GM19035 (cell line): Measurements from ENCODE around the gene RFX2.
A peak's percentile ranks its signal among the peaks of the same experiment; 100 is the strongest.
"Not testable (repeated sequence)": the region's sequence is repeated elsewhere in the genome, so short reads cannot be mapped to it uniquely, and the experiment has no call there.

Experiments
- ATAC-seq: cut with Tn5 transposase; IDR thresholded peaks from one replicate; pipeline ENCODE4 v1.9.1; 2021; ENCODE audit not compliant: unreplicated experiment

RFX2 gene

GRCh38 chr19:5993648-5994358 is 116.5 kb downstream of the RFX2 start:
- ATAC-seq = no peak

GRCh38 chr19:5993201-5993600 is 117.1 kb downstream of the RFX2 start:
- ATAC-seq = no peak

- ATAC-seq = no peak
Observed at GRCh38 chr19:5992756-5993155, 117.5 kb downstream of the RFX2 start.

- ATAC-seq = no peak
Observed at GRCh38 chr19:5991244-5991838, 119.0 kb downstream of the RFX2 start.

GRCh38 chr19:5990289-5990797 is 120.0 kb downstream of the RFX2 start:
- ATAC-seq = no peak

GRCh38 chr19:5989388-5990074 is 120.8 kb downstream of the RFX2 start:
- no peak for ATAC-seq

GRCh38 chr19:5988517-5989387 is 121.5 kb downstream of the RFX2 start:
- no peak for ATAC-seq

GRCh38 chr19:5987077-5987818 is 123.1 kb downstream of the RFX2 start:
- ATAC-seq = no peak

- ATAC-seq = not testable (repeated sequence)
Observed at GRCh38 chr19:5985837-5986236, 124.5 kb downstream of the RFX2 start.

GRCh38 chr19:5985098-5985783 is 125.1 kb downstream of the RFX2 start:
- ATAC-seq = no peak

GRCh38 chr19:5984600-5984999 is 125.7 kb downstream of the RFX2 start:
- no peak for ATAC-seq

- ATAC-seq = no peak
Observed at GRCh38 chr19:5983367-5983955, 126.8 kb downstream of the RFX2 start.

- no peak for ATAC-seq
Observed at GRCh38 chr19:5978606-5979552, 131.4 kb downstream of the RFX2 start.

- ATAC-seq = peak; percentile 91
Observed at GRCh38 chr19:5977785-5978605, 132.3 kb downstream of the RFX2 start, which contains the start of gene RANBP3. Gene RANBP3, minus strand, starts transcription at chr19:5978140. Its CDS starts 58 bp downstream, at chr19:5978082.

- ATAC-seq = no peak
Observed at GRCh38 chr19:5977222-5977784, 133.0 kb downstream of the RFX2 start.

- ATAC-seq = no peak
Observed at GRCh38 chr19:5976768-5977167, 133.5 kb downstream of the RFX2 start.

GRCh38 chr19:5975388-5975728 is 134.9 kb downstream of the RFX2 start:
- ATAC-seq = no peak
